Uterus (tissue), 2 donors: ENCODE results near the gene FCHO2.

Source experiments
- POLR2A ChIP-seq, 2 donors: fragments of 450-650 bp; IDR thresholded peaks; one replicate each; pipeline ENCODE4 v1.6.1; 2016; ENCODE audit warnings: antibody characterized with exemption in 2 of 2, mild to moderate bottlenecking in 1 of 2, moderate library complexity in 1 of 2
- TF ChIP-seq, protein P1 (sequence below), 4 experiments: fragments of 200-600 bp in 2 of 4; fragments of 450-650 bp in 2 of 4; sonication (generic) in 2 of 4; IDR thresholded peaks; one replicate each; pipeline ENCODE4 v1.5.1; 2016 to 2019; ENCODE audit warnings: antibody characterized with exemption in 4 of 4, mild to moderate bottlenecking in 2 of 4, moderate library complexity in 1 of 4

GRCh38 chr5:73096239-73096575, 140.4 kb downstream of the FCHO2 start:
- TF ChIP-seq, protein P1, sequence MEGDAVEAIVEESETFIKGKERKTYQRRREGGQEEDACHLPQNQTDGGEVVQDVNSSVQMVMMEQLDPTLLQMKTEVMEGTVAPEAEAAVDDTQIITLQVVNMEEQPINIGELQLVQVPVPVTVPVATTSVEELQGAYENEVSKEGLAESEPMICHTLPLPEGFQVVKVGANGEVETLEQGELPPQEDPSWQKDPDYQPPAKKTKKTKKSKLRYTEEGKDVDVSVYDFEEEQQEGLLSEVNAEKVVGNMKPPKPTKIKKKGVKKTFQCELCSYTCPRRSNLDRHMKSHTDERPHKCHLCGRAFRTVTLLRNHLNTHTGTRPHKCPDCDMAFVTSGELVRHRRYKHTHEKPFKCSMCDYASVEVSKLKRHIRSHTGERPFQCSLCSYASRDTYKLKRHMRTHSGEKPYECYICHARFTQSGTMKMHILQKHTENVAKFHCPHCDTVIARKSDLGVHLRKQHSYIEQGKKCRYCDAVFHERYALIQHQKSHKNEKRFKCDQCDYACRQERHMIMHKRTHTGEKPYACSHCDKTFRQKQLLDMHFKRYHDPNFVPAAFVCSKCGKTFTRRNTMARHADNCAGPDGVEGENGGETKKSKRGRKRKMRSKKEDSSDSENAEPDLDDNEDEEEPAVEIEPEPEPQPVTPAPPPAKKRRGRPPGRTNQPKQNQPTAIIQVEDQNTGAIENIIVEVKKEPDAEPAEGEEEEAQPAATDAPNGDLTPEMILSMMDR (IDR thresholded peaks at IDR 0.05), result no peak
- TF ChIP-seq POLR2A (IDR thresholded peaks at IDR 0.05), result no peak
